K562 (cell line): ENCODE results near the gene YTHDC2. TPM values are rescaled to one million over a fixed set of nuclear protein-coding genes. Genes with fewer than 3 reads are reported as not detected.

ENCODE experiments used
- ATF1 ChIP-seq, 2 experiments: fragments of 450-650 bp in 1 of 2; IDR thresholded peaks; 2 replicates each; pipeline ENCODE4 v1.6.1; 2016; ENCODE audit warnings: missing compliant biosample characterization in 1 of 2, missing genetic modification characterization in 1 of 2
- BRCA1 ChIP-seq, 2 experiments: fragments of 450-650 bp in 1 of 2; sonication (generic) in 1 of 2; formaldehyde crosslinking in 1 of 2; IDR thresholded peaks; 2 replicates each; pipeline versions ENCODE4 v1.5.0 to v1.6.1; 2017 to 2020; ENCODE audit warnings: mild to moderate bottlenecking in 1 of 2, missing genetic modification reagents in 1 of 2
- E2F1 ChIP-seq: sonication (generic); formaldehyde crosslinking; IDR thresholded peaks from 2 replicates; pipeline ENCODE4 v1.8.1; 2023; ENCODE audit warnings: mild to moderate bottlenecking, missing genetic modification reagents, moderate library complexity
- EP300 ChIP-seq: IDR thresholded peaks from 2 replicates; pipeline ENCODE4 v1.6.1; 2012; ENCODE audit warnings: low read length, improper control_type of control experiment
- EP400 ChIP-seq: fragments of 450-650 bp; IDR thresholded peaks from 2 replicates; pipeline ENCODE4 v1.6.1; 2017; ENCODE audit warnings: antibody characterized with exemption, mild to moderate bottlenecking, moderate library complexity
- EWSR1 ChIP-seq: fragments of 450-650 bp; IDR thresholded peaks from 2 replicates; pipeline ENCODE4 v1.6.1; 2018; ENCODE audit warnings: borderline replicate concordance, mild to moderate bottlenecking, low read depth, moderate library complexity; ENCODE audit not compliant: partially characterized antibody
- FOXA3 ChIP-seq, 2 experiments: fragments of 450-650 bp in 1 of 2; sonication (generic) in 1 of 2; formaldehyde crosslinking; IDR thresholded peaks in 1 of 2; conservative IDR thresholded peaks in 1 of 2; 2 replicates each; pipeline versions ENCODE4 v1.4.0 to v1.8.0; 2020 to 2022; ENCODE audit warnings: mild to moderate bottlenecking in 2 of 2, missing genetic modification reagents in 1 of 2
- GATA2 ChIP-seq: sonication (generic); formaldehyde crosslinking; IDR thresholded peaks from 2 replicates; pipeline ENCODE4 v1.4.0; 2020; ENCODE audit warnings: mild to moderate bottlenecking, missing genetic modification reagents
- MCM5 ChIP-seq: fragments of 450-650 bp; IDR thresholded peaks from 2 replicates; pipeline ENCODE4 v1.6.1; 2016; ENCODE audit warnings: low read depth
- RB1 ChIP-seq: fragments of 450-650 bp; IDR thresholded peaks from 2 replicates; pipeline ENCODE4 v1.6.1; 2017; ENCODE audit warnings: low read depth, mild to moderate bottlenecking
- SIX5 ChIP-seq, 2 experiments: IDR thresholded peaks; 2 replicates each; pipeline ENCODE4 v1.6.1; 2011; ENCODE audit warnings: low read length in 2 of 2, borderline replicate concordance in 1 of 2, low read depth in 1 of 2, mild to moderate bottlenecking in 1 of 2, moderate library complexity in 1 of 2; ENCODE audit not compliant: insufficient read depth in 1 of 2
- SMARCC2 ChIP-seq: fragments of 450-650 bp; IDR thresholded peaks from 2 replicates; pipeline ENCODE4 v1.6.1; 2017; ENCODE audit warnings: antibody characterized with exemption, moderate library complexity, mild to moderate bottlenecking, low read depth
- SMC3 ChIP-seq: conservative IDR thresholded peaks from 2 replicates; pipeline ENCODE4 v1.6.1; 2011; ENCODE audit warnings: low read depth, low read length, improper control_type of control experiment; ENCODE audit not compliant: insufficient read depth
- SOX6 ChIP-seq: fragments of 450-650 bp; IDR thresholded peaks from 2 replicates; pipeline ENCODE4 v1.6.1; 2014; ENCODE audit warnings: mild to moderate bottlenecking
- SP2 ChIP-seq: IDR thresholded peaks from 2 replicates; pipeline ENCODE4 v1.6.1; 2011; ENCODE audit warnings: mild to moderate bottlenecking, low read depth, low read length, moderate library complexity; ENCODE audit not compliant: poor library complexity, severe bottlenecking; ENCODE audit errors: extremely low read depth
- STAT5A ChIP-seq: IDR thresholded peaks from 2 replicates; pipeline ENCODE4 v1.6.1; 2012; ENCODE audit warnings: low read length, inconsistent platforms, borderline replicate concordance
- STAT5B ChIP-seq: fragments of 250-450 bp; sonication (Bioruptor Pico); IDR thresholded peaks from 2 replicates; pipeline ENCODE4 v1.8.0; 2021; ENCODE audit warnings: mild to moderate bottlenecking, inconsistent platforms
- YY1 ChIP-seq, 3 experiments: IDR thresholded peaks; 2 replicates each; pipeline ENCODE4 v1.6.1; 2011; ENCODE audit warnings: low read length in 2 of 3, mild to moderate bottlenecking in 2 of 3, moderate library complexity in 2 of 3, borderline replicate concordance in 1 of 3, control low read depth in 1 of 3, low read depth in 1 of 3; ENCODE audit not compliant: insufficient read depth in 3 of 3, insufficient replicate concordance in 2 of 3, control insufficient read depth in 1 of 3, insufficient read length in 1 of 3; ENCODE audit errors: extremely low read depth in 1 of 3
- ZBTB1 ChIP-seq: sonication (generic); formaldehyde crosslinking; IDR thresholded peaks from 2 replicates; pipeline ENCODE4 v1.8.1; 2023; ENCODE audit warnings: missing genetic modification reagents, low read depth, mild to moderate bottlenecking, borderline replicate concordance
- ZNF561 ChIP-seq: fragments of 450-650 bp; formaldehyde crosslinking; conservative IDR thresholded peaks from 2 replicates; pipeline ENCODE4 v1.4.0; 2020; ENCODE audit warnings: mild to moderate bottlenecking, moderate library complexity
- ZNF586 ChIP-seq: fragments of 450-650 bp; formaldehyde crosslinking; conservative IDR thresholded peaks from 2 replicates; pipeline ENCODE4 v1.4.0; 2020; ENCODE audit warnings: mild to moderate bottlenecking, moderate library complexity
- polyA plus RNA-seq, 8 experiments: library from polyadenylated mRNA; depleted of rRNA in 4 of 8; stranded (reverse) in 5 of 8; unstranded in 3 of 8; fragments of >200 nt; fragmentation: Nextera tagmentation in 2 of 8; fragmentation: Illumina TruSeq in 1 of 8; extraction: Ambion mirVana in 2 of 8; extraction: Trizol in 1 of 8; gene quantifications; 2 replicates each; pipeline versions ENCODE4 v1.2.1 to v1.2.3, GENCODE V29; 2011 to 2014; ENCODE audit warnings: inconsistent platforms in 1 of 8, missing spikeins in 1 of 8
- total RNA-seq, 7 experiments: library from RNA; depleted of rRNA in 6 of 7; stranded (reverse); fragments of >200 nt in 6 of 7; fragmentation: Illumina TruSeq in 2 of 7; extraction: Trizol in 2 of 7; gene quantifications; 2 replicates each; pipeline versions ENCODE4 v1.2.1 to v1.2.3, GENCODE V29; 2011 to 2021; ENCODE audit warnings: low replicate concordance in 1 of 7
- TF ChIP-seq, protein P1 (sequence below): fragments of 450-650 bp; conservative IDR thresholded peaks from 2 replicates; pipeline ENCODE4 v1.6.1; 2016; ENCODE audit warnings: missing genetic modification characterization, low read depth, mild to moderate bottlenecking, missing compliant biosample characterization, moderate library complexity
- TF ChIP-seq, protein P2 (sequence below): fragments of 250-450 bp; sonication (Bioruptor Pico); IDR thresholded peaks from 2 replicates; pipeline ENCODE4 v1.8.0; 2021; ENCODE audit warnings: mild to moderate bottlenecking, moderate library complexity

The YTHDC2 gene
- total and polyA plus RNA-seq, 9 of the 15 experiments (the other 6 are each of a cell fraction or from before 2014, with no cell fraction given) = 2.7 to 21.6 (median 15.9) TPM

GRCh38 chr5:113474100-113474728 lies 39.3 kb upstream of the YTHDC2 start (continued):
- TF ChIP-seq ZBTB1 (CRISPR knock-in tag) (no peak), ATF1 (CRISPR knock-in tag; IDR thresholded peaks at IDR 0.05) (no peak), ATF1 (tag; IDR thresholded peaks at IDR 0.05) (no peak), EP400 (no peak), STAT5B (no peak), E2F1 (CRISPR knock-in tag) (no peak), STAT5A (peak; percentile 75), FOXA3 (CRISPR knock-in tag; conservative IDR thresholded peaks at IDR 0.05 in 1 of 2, IDR thresholded peaks at IDR 0.05 in 1 of 2) (no peak), SIX5 (IDR thresholded peaks at IDR 0.05; ENCODE audit: borderline replicate concordance in 1 of 2, insufficient read depth in 1 of 2, low read depth in 1 of 2, low read length in 2 of 2) (no peak), YY1 (IDR thresholded peaks at IDR 0.05; ENCODE audit: borderline replicate concordance in 1 of 3, control insufficient read depth in 1 of 3, extremely low read depth in 1 of 3, insufficient read depth in 3 of 3, insufficient read length in 1 of 3, insufficient replicate concordance in 2 of 3, low read depth in 1 of 3, low read length in 2 of 3) (no peak), ZNF586 (CRISPR knock-in tag) (no peak), BRCA1 (IDR thresholded peaks at IDR 0.05) (no peak), BRCA1 (CRISPR knock-in tag; IDR thresholded peaks at IDR 0.05) (no peak), ZNF561 (CRISPR knock-in tag) (no peak), SMC3 (no peak), SP2 (no peak), MCM5 (no peak), EWSR1 (no peak), SMARCC2 (peak; percentile 66; the same call in 1 of the 2 replicates), GATA2 (CRISPR knock-in tag) (peak; percentile 56; the same call in 1 of the 2 replicates), RB1 (no peak), EP300 (peak; percentile 67; the same call in 1 of the 2 replicates), SOX6 (peak; percentile 36; the same call in 1 of the 2 replicates)
- TF ChIP-seq, protein P1, sequence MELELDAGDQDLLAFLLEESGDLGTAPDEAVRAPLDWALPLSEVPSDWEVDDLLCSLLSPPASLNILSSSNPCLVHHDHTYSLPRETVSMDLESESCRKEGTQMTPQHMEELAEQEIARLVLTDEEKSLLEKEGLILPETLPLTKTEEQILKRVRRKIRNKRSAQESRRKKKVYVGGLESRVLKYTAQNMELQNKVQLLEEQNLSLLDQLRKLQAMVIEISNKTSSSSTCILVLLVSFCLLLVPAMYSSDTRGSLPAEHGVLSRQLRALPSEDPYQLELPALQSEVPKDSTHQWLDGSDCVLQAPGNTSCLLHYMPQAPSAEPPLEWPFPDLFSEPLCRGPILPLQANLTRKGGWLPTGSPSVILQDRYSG (tag) = no peak
- TF ChIP-seq, protein P2, sequence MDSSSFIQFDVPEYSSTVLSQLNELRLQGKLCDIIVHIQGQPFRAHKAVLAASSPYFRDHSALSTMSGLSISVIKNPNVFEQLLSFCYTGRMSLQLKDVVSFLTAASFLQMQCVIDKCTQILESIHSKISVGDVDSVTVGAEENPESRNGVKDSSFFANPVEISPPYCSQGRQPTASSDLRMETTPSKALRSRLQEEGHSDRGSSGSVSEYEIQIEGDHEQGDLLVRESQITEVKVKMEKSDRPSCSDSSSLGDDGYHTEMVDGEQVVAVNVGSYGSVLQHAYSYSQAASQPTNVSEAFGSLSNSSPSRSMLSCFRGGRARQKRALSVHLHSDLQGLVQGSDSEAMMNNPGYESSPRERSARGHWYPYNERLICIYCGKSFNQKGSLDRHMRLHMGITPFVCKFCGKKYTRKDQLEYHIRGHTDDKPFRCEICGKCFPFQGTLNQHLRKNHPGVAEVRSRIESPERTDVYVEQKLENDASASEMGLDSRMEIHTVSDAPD (CRISPR knock-in tag) = no peak
